DND-41 (cell line): ENCODE data around the gene PRR5.

ENCODE experiments used
- ATAC-seq: fragments of 200-7000 bp; cut with Tn5 transposase; 3 replicates; pipeline ENCODE4 v1.9.1; 2021; ENCODE audit warnings: low read depth; ENCODE audit not compliant: insufficient read depth
- DNase-seq: peaks from one replicate; pipeline ENCODE4 v3.0.0-alpha.2; 2020
- H2AFZ ChIP-seq: 2 replicates; pipeline ENCODE4 v1.6.0; 2012; ENCODE audit warnings: low read depth, low read length
- H3K27ac ChIP-seq: 2 replicates; pipeline ENCODE4 v1.5.1; 2012; ENCODE audit warnings: low read length, inconsistent platforms
- H3K27me3 ChIP-seq: fragments of 200-600 bp; sonication (generic); 2 replicates; pipeline ENCODE4 v1.6.0; 2012; ENCODE audit warnings: low read length, mild to moderate bottlenecking, inconsistent platforms; ENCODE audit not compliant: insufficient read depth, poor library complexity
- H3K36me3 ChIP-seq: 2 replicates; pipeline ENCODE4 v1.5.1; 2012; ENCODE audit warnings: low read length, inconsistent platforms; ENCODE audit not compliant: insufficient read depth
- H3K4me1 ChIP-seq: 2 replicates; pipeline ENCODE4 v1.5.1; 2012; ENCODE audit warnings: mild to moderate bottlenecking, low read length; ENCODE audit not compliant: insufficient read depth
- H3K4me2 ChIP-seq: 2 replicates; pipeline ENCODE4 v1.6.0; 2012; ENCODE audit warnings: mild to moderate bottlenecking, moderate library complexity, low read length, inconsistent platforms; ENCODE audit not compliant: insufficient read depth
- H3K4me3 ChIP-seq, 2 experiments: fragments of 200-600 bp in 1 of 2; shearing (Covaris generic) in 1 of 2; 2 replicates each; pipeline ENCODE4 v1.5.1; 2012 to 2016; ENCODE audit warnings: inconsistent platforms in 2 of 2, low read length in 2 of 2, mild to moderate bottlenecking in 2 of 2, low read depth in 1 of 2, moderate library complexity in 1 of 2
- H3K79me2 ChIP-seq: 2 replicates; pipeline ENCODE4 v1.6.0; 2012; ENCODE audit warnings: low read length, inconsistent platforms; ENCODE audit not compliant: insufficient read depth
- H3K9ac ChIP-seq: 2 replicates; pipeline ENCODE4 v1.6.0; 2012; ENCODE audit warnings: low read depth, mild to moderate bottlenecking, inconsistent platforms, low read length, moderate library complexity
- H3K9me3 ChIP-seq: 2 replicates; pipeline ENCODE4 v1.5.1; 2012; ENCODE audit warnings: low read length, moderate library complexity, mild to moderate bottlenecking, inconsistent platforms; ENCODE audit not compliant: insufficient read depth, severe bottlenecking
- H4K20me1 ChIP-seq: 2 replicates; pipeline ENCODE4 v1.6.0; 2012; ENCODE audit warnings: low read length; ENCODE audit not compliant: insufficient read depth
- CTCF ChIP-seq: IDR thresholded peaks from 2 replicates; pipeline ENCODE4 v1.5.1; 2012; ENCODE audit warnings: borderline replicate concordance, low read length, moderate library complexity, mild to moderate bottlenecking; ENCODE audit not compliant: poor library complexity, severe bottlenecking; ENCODE audit errors: extremely low read depth
- EZH2 ChIP-seq: IDR thresholded peaks from 3 replicates; pipeline ENCODE4 v1.6.1; 2012; ENCODE audit warnings: borderline replicate concordance, low read depth, mild to moderate bottlenecking, moderate library complexity, low read length, inconsistent platforms; ENCODE audit not compliant: severe bottlenecking

The PRR5 gene

GRCh38 chr22:44710474-44711240 lies 8.7 kb downstream of the PRR5 start:
- no peaks in the 10 kb centered on the region for H3K27me3 ChIP-seq
- H3K4me3 ChIP-seq: no peak overlapping the region
- no peaks in the 10 kb centered on the region for H3K4me1 ChIP-seq
- DNase-seq: peak; percentile 49
- no peak overlapping the region for H2AFZ ChIP-seq
- no peaks in the 10 kb centered on the region for H3K9me3 ChIP-seq
- H3K79me2 ChIP-seq: no peaks in the 10 kb centered on the region
- TF ChIP-seq EZH2 (no peak), CTCF (no peak)
- no peak overlapping the region for H3K9ac ChIP-seq
- no peak overlapping the region for H3K27ac ChIP-seq
- peaks cover 28% of the 10 kb centered on the region for H4K20me1 ChIP-seq
- peak; percentile 60 for ATAC-seq
- no peaks in the 10 kb centered on the region for H3K36me3 ChIP-seq
- H3K4me2 ChIP-seq: no peak overlapping the region

DNA sequence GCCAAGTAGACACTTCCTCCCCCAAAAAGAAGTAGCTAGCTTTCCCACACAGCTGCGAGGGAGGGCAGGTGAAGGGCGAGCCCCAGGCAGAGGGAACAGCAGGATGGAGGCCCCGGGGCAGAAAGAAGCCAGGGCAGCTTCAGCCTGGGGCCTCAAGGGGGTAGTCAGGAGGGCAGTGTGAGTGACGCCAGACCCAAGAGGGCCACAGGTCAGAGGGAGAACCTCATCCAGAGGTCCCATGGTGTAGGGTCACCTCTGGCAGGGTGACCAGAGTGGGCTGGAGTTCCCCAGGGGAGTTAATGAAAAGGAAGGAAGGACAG lies 9.2 kb downstream of the PRR5 start:
- TF ChIP-seq EZH2 (no peak), CTCF (no peak)
- peak; percentile 25; the same call in 1 of the 3 replicates for ATAC-seq
- Histone ChIP-seq H3K79me2 (no peaks in the 10 kb centered on the region), H3K4me3 (no peak overlapping the region), H3K27me3 (no peaks in the 10 kb centered on the region), H3K36me3 (no peaks in the 10 kb centered on the region), H3K9ac (no peak overlapping the region), H3K9me3 (no peaks in the 10 kb centered on the region), H3K4me2 (no peak overlapping the region), H4K20me1 (peaks cover 28% of the 10 kb centered on the region), H3K27ac (no peak overlapping the region), H3K4me1 (no peaks in the 10 kb centered on the region), H2AFZ (no peak overlapping the region)
- DNase-seq: no peak

GRCh38 chr22:44711690-44712555 lies 9.9 kb downstream of the PRR5 start:
- TF ChIP-seq CTCF (no peak), EZH2 (no peak)
- ATAC-seq (no peak), DNase-seq (no peak)
- H3K4me2 ChIP-seq: no peak overlapping the region
- H2AFZ ChIP-seq: no peak overlapping the region
- no peaks in the 10 kb centered on the region for H3K4me1 ChIP-seq
- H3K9ac ChIP-seq: no peak overlapping the region
- H4K20me1 ChIP-seq: peaks cover 26% of the 10 kb centered on the region
- H3K27me3 ChIP-seq: no peaks in the 10 kb centered on the region
- H3K9me3 ChIP-seq: no peaks in the 10 kb centered on the region
- H3K36me3 ChIP-seq: no peaks in the 10 kb centered on the region
- no peak overlapping the region for H3K4me3 ChIP-seq
- no peak overlapping the region for H3K27ac ChIP-seq
- no peaks in the 10 kb centered on the region for H3K79me2 ChIP-seq
